ENCODE data around the gene FUT7.

Gene FUT7, protein sequence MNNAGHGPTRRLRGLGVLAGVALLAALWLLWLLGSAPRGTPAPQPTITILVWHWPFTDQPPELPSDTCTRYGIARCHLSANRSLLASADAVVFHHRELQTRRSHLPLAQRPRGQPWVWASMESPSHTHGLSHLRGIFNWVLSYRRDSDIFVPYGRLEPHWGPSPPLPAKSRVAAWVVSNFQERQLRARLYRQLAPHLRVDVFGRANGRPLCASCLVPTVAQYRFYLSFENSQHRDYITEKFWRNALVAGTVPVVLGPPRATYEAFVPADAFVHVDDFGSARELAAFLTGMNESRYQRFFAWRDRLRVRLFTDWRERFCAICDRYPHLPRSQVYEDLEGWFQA

GRCh38 chr9:137031904-137032640 is at the start of gene FUT7:
FUT7 (minus strand) TSS chr9:137032088; CDS start chr9:137031991, 97 bp downstream.
- peak within 1 kb of the TSS; percentile 47 for H3K4me3 Mint-ChIP-seq
- H3K4me1 Mint-ChIP-seq (ENCODE audit: low read depth): peaks cover 57% of the 10 kb centered on the region
- no peaks in the 10 kb centered on the region for H3K27me3 Mint-ChIP-seq
- peak; percentile 60 for DNase-seq
- no peaks in the 10 kb centered on the region for H3K9me3 Mint-ChIP-seq
- no peaks in the 10 kb centered on the region for H3K36me3 Mint-ChIP-seq (ENCODE audit: low read depth)
- peak within 1 kb of the TSS; percentile 72 for H3K27ac Mint-ChIP-seq

DNA sequence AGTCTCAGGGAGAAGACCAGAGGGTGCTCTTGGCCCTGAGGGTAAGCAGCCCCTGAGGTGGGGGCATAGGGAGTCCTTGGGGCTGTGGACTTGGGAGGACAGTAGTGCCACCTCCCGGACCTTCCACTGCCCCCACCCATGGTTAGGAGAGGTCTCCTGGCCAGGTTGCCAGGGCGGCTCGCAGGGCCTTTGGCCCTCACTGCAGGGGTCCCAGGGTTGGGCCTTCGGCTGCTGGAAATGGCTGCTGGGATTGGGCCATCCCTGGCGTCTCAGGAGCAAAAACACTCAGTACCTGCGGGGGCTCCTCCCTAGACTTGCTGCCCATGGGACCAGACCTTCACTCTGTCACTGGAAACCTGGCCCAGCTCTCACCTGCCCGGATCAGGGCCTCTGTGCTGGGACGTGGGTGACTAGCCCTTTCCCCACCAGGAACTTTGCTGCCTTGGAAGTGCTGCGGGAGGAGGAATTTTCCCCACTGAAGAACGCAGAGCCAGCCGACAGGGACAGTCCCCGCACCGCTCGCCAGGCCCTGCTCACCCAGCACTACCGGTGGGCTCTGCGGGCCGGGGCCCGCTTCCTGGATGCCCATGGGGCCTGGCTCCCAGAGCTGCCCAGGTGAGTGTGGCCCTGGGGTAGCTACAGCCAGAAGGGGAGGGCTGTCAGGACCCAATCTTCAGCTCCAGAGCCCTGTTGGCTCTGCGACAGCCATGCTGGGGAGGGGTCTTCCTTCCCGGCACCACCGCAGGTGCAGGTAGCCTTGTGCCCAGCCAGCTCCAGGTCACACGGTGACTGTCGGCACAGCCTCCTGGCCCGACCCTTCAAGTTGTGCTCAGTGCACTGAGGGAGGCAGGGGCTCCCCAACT is 48.6 kb upstream of the FUT7 start:
- Mint-ChIP-seq H3K27me3 (no peaks in the 10 kb centered on the region), H3K36me3 (ENCODE audit: low read depth) (peaks cover 35% of the 10 kb centered on the region), H3K9me3 (no peaks in the 10 kb centered on the region), H3K4me1 (ENCODE audit: low read depth) (peaks cover 20% of the 10 kb centered on the region), H3K4me3 (no peak overlapping the region), H3K27ac (no peak overlapping the region)
- DNase-seq: no peak

- Mint-ChIP-seq H3K4me3 (no peak overlapping the region), H3K4me1 (ENCODE audit: low read depth) (peaks cover 11% of the 10 kb centered on the region), H3K27me3 (no peaks in the 10 kb centered on the region), H3K9me3 (no peaks in the 10 kb centered on the region), H3K36me3 (ENCODE audit: low read depth) (peaks cover 33% of the 10 kb centered on the region), H3K27ac (no peak overlapping the region)
- DNase-seq: no peak
Observed at GRCh38 chr9:137079401-137079787, 47.5 kb upstream of the FUT7 start.

DNA sequence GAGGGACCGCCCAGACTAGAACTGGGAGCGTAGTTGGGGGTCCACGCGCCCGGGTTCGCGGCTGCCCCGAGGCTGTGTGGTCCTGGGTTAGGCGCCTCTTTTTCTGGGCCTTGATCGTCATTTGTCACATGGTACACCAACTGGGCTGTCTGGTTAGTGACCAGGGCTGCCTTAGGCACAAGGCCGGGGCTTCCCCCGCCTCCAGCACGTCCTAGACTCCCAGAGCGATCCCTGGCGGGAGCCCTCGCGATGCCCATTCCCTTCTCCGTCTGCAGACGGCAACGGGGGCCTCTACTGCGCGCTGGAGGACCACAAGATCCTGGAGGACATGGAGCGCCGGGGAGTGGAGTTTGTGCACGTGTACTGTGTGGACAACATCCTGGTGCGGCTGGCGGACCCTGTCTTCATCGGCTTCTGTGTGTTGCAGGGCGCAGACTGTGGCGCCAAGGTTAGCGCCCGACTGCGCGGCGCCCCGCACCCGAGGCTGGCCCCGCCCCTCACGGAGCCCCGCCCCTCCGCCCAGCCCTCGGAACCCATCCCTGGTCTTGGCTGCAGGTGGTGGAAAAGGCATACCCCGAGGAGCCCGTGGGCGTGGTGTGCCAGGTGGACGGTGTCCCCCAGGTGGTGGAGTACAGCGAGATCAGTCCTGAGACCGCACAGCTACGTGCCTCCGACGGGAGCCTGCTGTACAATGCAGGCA is 47.0 kb upstream of the FUT7 start:
- peaks cover 9% of the 10 kb centered on the region for H3K4me1 Mint-ChIP-seq (ENCODE audit: low read depth)
- H3K9me3 Mint-ChIP-seq: no peaks in the 10 kb centered on the region
- no peaks in the 10 kb centered on the region for H3K27me3 Mint-ChIP-seq
- H3K36me3 Mint-ChIP-seq (ENCODE audit: low read depth): peaks cover 33% of the 10 kb centered on the region
- no peak for DNase-seq
- no peak overlapping the region for H3K27ac Mint-ChIP-seq
- H3K4me3 Mint-ChIP-seq: peak overlapping the region; percentile 77

GRCh38 chr9:137077758-137078693 is 46.1 kb upstream of the FUT7 start:
- Mint-ChIP-seq H3K4me3 (peak overlapping the region; percentile 77), H3K27me3 (no peaks in the 10 kb centered on the region), H3K27ac (no peak overlapping the region), H3K4me1 (ENCODE audit: low read depth) (peaks cover 3% of the 10 kb centered on the region), H3K36me3 (ENCODE audit: low read depth) (peaks cover 26% of the 10 kb centered on the region), H3K9me3 (no peaks in the 10 kb centered on the region)
- peak; percentile 66 for DNase-seq

DNA sequence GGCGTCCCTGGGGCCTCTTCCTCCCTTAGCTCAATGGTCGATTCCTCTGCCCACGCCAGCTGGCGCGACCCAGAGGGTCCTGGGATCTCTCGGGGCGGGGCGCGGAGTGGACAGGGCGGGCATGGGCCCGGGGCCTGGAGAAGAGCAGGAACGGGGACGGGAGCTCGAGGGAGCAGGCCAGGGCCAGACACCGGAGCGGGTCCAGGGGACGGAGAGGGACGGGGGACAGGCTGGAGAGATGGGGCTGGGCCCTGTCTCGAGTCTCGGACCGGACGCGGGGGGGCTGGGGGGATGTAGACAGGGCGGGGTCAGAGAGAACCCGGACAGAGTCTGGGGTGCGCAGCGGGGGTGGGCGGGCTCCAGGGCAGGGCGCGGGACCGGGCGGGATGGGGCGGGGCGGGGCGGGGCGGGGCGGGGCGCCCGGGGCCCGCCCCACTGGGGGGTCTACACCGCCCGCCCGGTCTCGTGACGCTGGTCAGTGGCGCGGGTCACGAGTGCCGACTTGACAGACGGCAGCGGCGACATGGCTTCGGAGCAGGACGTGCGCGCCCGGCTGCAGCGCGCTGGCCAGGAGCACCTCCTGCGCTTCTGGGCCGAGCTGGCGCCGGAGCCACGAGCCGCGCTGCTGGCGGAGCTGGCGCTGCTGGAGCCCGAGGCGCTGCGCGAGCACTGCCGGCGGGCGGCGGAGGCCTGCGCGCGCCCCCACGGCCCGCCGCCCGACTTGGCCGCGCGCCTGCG is 45.3 kb upstream of the FUT7 start, which contains the start of gene UAP1L1:
Gene UAP1L1, plus strand, starts transcription at position 508 of the 738 bp plus-strand sequence. Its CDS starts 16 bp downstream, at position 524.
- peaks cover 3% of the 10 kb centered on the region for H3K4me1 Mint-ChIP-seq (ENCODE audit: low read depth)
- H3K4me3 Mint-ChIP-seq: peak within 1 kb of the TSS; percentile 77
- no peaks in the 10 kb centered on the region for H3K9me3 Mint-ChIP-seq
- peaks cover 20% of the 10 kb centered on the region for H3K36me3 Mint-ChIP-seq (ENCODE audit: low read depth)
- H3K27me3 Mint-ChIP-seq: no peaks in the 10 kb centered on the region
- DNase-seq: peak; percentile 78
- no peak within 1 kb of the TSS for H3K27ac Mint-ChIP-seq

- H3K27me3 Mint-ChIP-seq: no peaks in the 10 kb centered on the region
- H3K9me3 Mint-ChIP-seq: no peaks in the 10 kb centered on the region
- H3K27ac Mint-ChIP-seq: no peak overlapping the region
- peaks cover 3% of the 10 kb centered on the region for H3K4me1 Mint-ChIP-seq (ENCODE audit: low read depth)
- peak overlapping the region; percentile 62 for H3K4me3 Mint-ChIP-seq
- peaks cover 14% of the 10 kb centered on the region for H3K36me3 Mint-ChIP-seq (ENCODE audit: low read depth)
- DNase-seq: no peak
Observed at GRCh38 chr9:137076636-137077009, 44.7 kb upstream of the FUT7 start.

DNA sequence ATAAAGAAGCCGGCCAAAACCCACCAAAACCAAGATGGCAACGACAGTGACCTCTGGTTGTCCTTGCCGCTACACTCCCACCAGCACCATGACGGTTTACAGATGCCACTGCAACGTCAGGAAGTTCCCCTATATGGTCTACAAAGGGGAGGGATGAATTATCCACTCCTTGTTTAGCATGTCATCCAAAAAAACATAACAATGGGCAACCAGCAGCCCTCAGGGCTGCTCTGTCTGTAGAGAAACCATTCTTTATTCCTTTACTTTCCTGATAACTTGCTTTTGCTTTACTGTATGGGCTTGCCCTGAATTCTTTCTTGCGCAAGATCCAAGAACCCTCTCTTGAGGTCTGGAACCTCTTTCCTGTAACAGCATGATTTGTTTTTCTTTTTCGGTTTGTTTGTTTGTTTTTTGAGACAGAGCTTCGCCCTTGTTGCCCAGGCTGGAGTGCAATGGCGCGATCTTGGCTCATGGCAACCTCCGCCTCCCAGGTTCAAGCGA is 43.4 kb upstream of the FUT7 start:
- Mint-ChIP-seq H3K36me3 (ENCODE audit: low read depth) (peaks cover 12% of the 10 kb centered on the region), H3K27ac (no peak overlapping the region), H3K4me3 (no peak overlapping the region), H3K27me3 (no peaks in the 10 kb centered on the region), H3K9me3 (no peaks in the 10 kb centered on the region), H3K4me1 (ENCODE audit: low read depth) (peaks cover 12% of the 10 kb centered on the region)
- DNase-seq: no peak

DNA sequence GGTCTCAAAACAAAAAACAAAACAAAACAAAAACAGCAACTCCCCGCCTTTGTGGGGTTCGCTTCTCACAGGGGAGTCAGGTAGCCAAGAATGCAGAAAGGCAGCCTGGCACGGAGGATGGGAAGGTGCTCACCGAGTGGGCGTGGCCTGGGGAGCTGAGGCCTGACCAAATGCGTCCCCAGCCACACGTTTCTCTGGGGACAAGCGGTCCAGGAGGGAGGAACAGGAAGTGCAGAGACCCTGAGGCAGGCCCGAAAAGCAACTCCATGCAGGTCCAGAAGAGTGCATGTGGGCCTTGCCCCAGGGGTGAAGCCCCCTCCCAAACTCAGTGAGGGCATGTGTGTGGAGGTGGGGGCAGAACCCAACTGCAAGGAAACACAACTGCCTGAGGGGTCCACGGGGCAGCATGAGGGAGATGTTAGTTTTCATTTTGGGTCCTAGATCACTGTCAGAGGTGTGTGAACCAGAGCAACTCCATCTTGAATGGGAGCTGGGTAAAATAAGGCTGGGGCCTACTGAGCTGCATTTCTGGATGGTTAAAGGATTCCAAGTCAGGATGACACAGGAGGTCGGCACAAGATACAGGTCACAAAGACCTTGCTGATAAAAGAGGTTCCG is 42.9 kb upstream of the FUT7 start:
- DNase-seq: no peak
- Mint-ChIP-seq H3K36me3 (ENCODE audit: low read depth) (peaks cover 7% of the 10 kb centered on the region), H3K27ac (no peak overlapping the region), H3K4me3 (no peak overlapping the region), H3K27me3 (no peaks in the 10 kb centered on the region), H3K9me3 (no peaks in the 10 kb centered on the region), H3K4me1 (ENCODE audit: low read depth) (peaks cover 12% of the 10 kb centered on the region)

DNA sequence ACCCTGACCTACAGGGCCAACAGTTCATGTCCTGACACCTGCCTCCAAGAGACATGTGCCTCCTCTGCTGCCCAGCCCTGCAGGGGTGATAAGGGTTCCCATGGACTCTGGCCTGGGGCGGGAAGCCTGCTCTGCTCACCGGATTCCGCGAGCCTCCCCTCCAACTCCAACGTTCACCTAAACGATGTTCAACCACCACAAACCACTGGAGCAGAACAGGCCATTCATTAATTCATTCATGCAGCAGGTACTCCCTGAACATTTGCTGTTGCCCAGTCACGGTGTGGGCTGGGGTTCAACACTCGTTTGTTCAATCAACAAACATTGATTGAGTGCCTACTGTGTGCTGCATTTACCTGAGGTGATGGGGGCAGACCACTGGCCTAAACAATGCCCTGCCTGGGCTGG is 42.1 kb upstream of the FUT7 start:
- Mint-ChIP-seq H3K4me1 (ENCODE audit: low read depth) (peaks cover 12% of the 10 kb centered on the region), H3K4me3 (no peak overlapping the region), H3K27ac (no peak overlapping the region), H3K36me3 (ENCODE audit: low read depth) (no peaks in the 10 kb centered on the region), H3K9me3 (no peaks in the 10 kb centered on the region), H3K27me3 (no peaks in the 10 kb centered on the region)
- no peak for DNase-seq

- no peak for DNase-seq
- Mint-ChIP-seq H3K36me3 (ENCODE audit: low read depth) (no peaks in the 10 kb centered on the region), H3K4me1 (ENCODE audit: low read depth) (peaks cover 14% of the 10 kb centered on the region), H3K9me3 (no peaks in the 10 kb centered on the region), H3K27ac (peak overlapping the region; percentile 66), H3K4me3 (peak overlapping the region; percentile 72), H3K27me3 (peaks cover 6% of the 10 kb centered on the region)
Observed at GRCh38 chr9:137071282-137071681, 39.4 kb upstream of the FUT7 start.

GRCh38 chr9:137070906-137071275 is 39.0 kb upstream of the FUT7 start:
- peaks cover 6% of the 10 kb centered on the region for H3K27me3 Mint-ChIP-seq
- H3K27ac Mint-ChIP-seq: peak overlapping the region; percentile 66
- no peaks in the 10 kb centered on the region for H3K9me3 Mint-ChIP-seq
- H3K4me3 Mint-ChIP-seq: peak overlapping the region; percentile 72
- DNase-seq: no peak
- peaks cover 14% of the 10 kb centered on the region for H3K4me1 Mint-ChIP-seq (ENCODE audit: low read depth)
- no peaks in the 10 kb centered on the region for H3K36me3 Mint-ChIP-seq (ENCODE audit: low read depth)
